Activated B cell treated with CpG ODN at 0.5 μM for 24 hours (primary cell): ENCODE data around the gene IFI6. TPM values are rescaled to one million over a fixed set of nuclear protein-coding genes. Genes with fewer than 3 reads are reported as not detected.
A peak's percentile ranks its signal among the peaks of the same experiment; 100 is the strongest.

Source experiments
- ATAC-seq: fragments of 200-7000 bp; cut with Tn5 transposase; one replicate; pipeline ENCODE4 v1.10.0; 2021; ENCODE audit warnings: low read depth, mild to moderate bottlenecking, moderate library complexity
- CTCF ChIA-PET: fragments of 350-600 bp; sonication (Branson Sonifier 250); formaldehyde crosslinking; loops from one replicate; lab custom pipeline; 2021; ENCODE audit warnings: antibody characterized with exemption; lab: Charles Lee
- POLR2A ChIA-PET: fragments of 350-600 bp; sonication (Branson Sonifier 250); formaldehyde crosslinking; loops from one replicate; lab custom pipeline; 2021; ENCODE audit warnings: antibody characterized with exemption; lab: Charles Lee
- DNase-seq: peaks from one replicate; pipeline ENCODE4 v3.0.0; 2022
- H3K27ac Mint-ChIP-seq: one replicate; pipeline ENCODE4 v1.8.0; 2020; ENCODE audit warnings: mixed read lengths
- H3K27me3 Mint-ChIP-seq: one replicate; pipeline ENCODE4 v1.8.0; 2021; ENCODE audit warnings: mixed read lengths
- H3K36me3 Mint-ChIP-seq: one replicate; pipeline ENCODE4 v1.8.0; 2021; ENCODE audit warnings: low read depth, mixed read lengths
- H3K4me1 Mint-ChIP-seq: one replicate; pipeline ENCODE4 v1.8.0; 2021; ENCODE audit warnings: mixed read lengths
- H3K4me3 Mint-ChIP-seq: one replicate; pipeline ENCODE4 v1.8.0; 2020; ENCODE audit warnings: mild to moderate bottlenecking, mixed read lengths
- H3K9me3 Mint-ChIP-seq: one replicate; pipeline ENCODE4 v1.8.0; 2020; ENCODE audit warnings: mixed read lengths
- intact Hi-C: fragments of 100-400 bp; cut with micrococcal nuclease; formaldehyde crosslinking; loops from one replicate; pipeline ENCODE4 v1.15.1; 2024
- total RNA-seq: library from RNA; stranded (reverse); gene quantifications from 2 replicates; pipeline ENCODE4 v1.2.3, GENCODE V29; 2022
- TF ChIP-seq, protein P1 (sequence below): fragments of 200-600 bp; IDR thresholded peaks from one replicate; pipeline ENCODE4 v1.8.0; 2022; ENCODE audit warnings: antibody characterized with exemption, mild to moderate bottlenecking

Gene IFI6
- total RNA-seq, 1 donor from 2014 or later = 11.4 TPM

DNA sequence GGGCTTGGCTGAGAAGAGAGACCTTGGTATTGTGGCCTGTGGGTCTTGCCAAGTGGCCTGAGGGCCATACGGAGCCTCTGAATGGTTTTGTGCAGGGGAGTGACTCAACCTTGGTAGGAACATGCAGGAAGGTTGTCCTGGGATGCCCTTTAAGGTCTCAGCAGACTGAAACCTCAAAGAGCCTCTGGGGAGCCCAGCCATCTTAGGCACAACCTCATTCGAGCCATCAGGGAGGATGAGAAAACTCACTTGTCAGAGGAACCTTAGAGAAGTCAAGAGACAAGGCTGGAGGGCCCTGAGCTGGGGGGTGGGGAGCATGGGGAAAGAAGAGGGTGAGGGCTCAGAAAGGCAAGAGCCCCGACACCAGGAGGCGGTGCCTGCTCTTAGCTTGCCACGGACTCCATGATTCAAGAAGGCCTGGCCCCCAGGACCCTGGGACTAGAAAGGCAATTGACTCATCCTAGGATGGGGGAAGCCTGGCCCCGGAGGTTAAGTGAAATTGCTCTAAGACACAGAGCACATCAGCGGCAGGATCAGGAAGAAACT lies 13.0 kb downstream of the IFI6 start:
- peak overlapping the region; percentile 100 for H3K27ac Mint-ChIP-seq
- DNase-seq (peak; percentile 57), ATAC-seq (peak; percentile 28)
- peaks cover 69% of the 10 kb centered on the region for H3K4me1 Mint-ChIP-seq
- ChIA-PET CTCF (interaction anchor here (0.8 to 1.7 kb wide), 5 partner anchors 9 to 53 kb away, joined by 3 to 9 read pairs (median 7); no protein-coding TSS in a partner anchor), POLR2A (interaction anchor here (0.6 to 8.3 kb wide), 23 partner anchors 8 to 1672 kb away, joined by 3 to 271 read pairs (median 5); partner anchors contain the start of genes FGR, IFI6, MAP3K6 and MED18)
- H3K4me3 Mint-ChIP-seq = peak overlapping the region; percentile 89
- TF ChIP-seq, protein P1, sequence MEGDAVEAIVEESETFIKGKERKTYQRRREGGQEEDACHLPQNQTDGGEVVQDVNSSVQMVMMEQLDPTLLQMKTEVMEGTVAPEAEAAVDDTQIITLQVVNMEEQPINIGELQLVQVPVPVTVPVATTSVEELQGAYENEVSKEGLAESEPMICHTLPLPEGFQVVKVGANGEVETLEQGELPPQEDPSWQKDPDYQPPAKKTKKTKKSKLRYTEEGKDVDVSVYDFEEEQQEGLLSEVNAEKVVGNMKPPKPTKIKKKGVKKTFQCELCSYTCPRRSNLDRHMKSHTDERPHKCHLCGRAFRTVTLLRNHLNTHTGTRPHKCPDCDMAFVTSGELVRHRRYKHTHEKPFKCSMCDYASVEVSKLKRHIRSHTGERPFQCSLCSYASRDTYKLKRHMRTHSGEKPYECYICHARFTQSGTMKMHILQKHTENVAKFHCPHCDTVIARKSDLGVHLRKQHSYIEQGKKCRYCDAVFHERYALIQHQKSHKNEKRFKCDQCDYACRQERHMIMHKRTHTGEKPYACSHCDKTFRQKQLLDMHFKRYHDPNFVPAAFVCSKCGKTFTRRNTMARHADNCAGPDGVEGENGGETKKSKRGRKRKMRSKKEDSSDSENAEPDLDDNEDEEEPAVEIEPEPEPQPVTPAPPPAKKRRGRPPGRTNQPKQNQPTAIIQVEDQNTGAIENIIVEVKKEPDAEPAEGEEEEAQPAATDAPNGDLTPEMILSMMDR = no peak
- peaks cover 3% of the 10 kb centered on the region for H3K36me3 Mint-ChIP-seq
- H3K27me3 Mint-ChIP-seq = no peaks in the 10 kb centered on the region
- intact Hi-C loops = loop anchor here (1.0 kb wide), 2 partner anchors 15 to 28 kb away; no protein-coding TSS in a partner anchor
- no peaks in the 10 kb centered on the region for H3K9me3 Mint-ChIP-seq

DNA sequence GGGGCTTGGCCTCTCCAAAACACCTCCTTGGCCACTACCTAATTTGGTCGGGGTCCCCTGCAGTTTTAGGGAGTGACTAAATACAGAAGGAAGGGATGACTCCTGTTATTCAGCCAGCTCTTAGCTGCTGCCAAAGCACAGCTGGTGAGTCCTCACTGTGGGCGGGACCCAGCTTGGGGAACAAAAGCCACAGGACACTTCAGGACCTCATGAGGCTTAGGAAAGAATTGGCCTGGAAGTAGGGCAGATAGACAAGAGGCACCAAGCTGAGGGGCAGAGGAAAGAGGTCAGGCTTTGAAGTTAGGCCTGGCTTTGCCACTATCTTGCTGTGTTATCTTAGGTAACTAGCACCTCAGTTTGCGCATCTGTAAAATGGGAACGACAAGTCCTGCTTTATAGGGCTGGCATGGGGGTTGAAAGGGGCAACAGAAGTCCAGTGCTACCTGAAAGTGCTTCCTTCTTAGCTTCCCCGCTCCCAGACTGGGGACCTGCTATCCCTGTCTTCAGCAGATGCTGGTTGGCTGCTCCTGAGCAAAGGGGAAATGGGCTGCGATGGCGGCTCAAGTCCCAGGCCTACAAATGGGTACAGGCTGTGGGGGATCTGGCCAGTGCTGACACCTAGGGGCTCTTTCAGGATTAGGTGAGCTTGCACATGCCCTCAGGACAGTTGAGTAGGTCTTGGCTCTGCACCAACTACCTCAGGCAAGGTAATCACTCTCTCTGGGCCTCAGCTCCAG lies 15.7 kb downstream of the IFI6 start:
- ChIA-PET POLR2A (interaction anchor here (1.5 to 8.3 kb wide), 3 partner anchors 12 to 27 kb away, joined by 5 to 271 read pairs (median 6); partner anchors contain the start of gene FGR), CTCF (interaction anchor here (1.0 to 1.6 kb wide), 5 partner anchors 12 to 49 kb away, joined by 3 to 8 read pairs (median 4); no protein-coding TSS in a partner anchor)
- Mint-ChIP-seq H3K27me3 (no peaks in the 10 kb centered on the region), H3K4me1 (peaks cover 49% of the 10 kb centered on the region), H3K27ac (peak overlapping the region; percentile 66), H3K36me3 (peaks cover 3% of the 10 kb centered on the region), H3K4me3 (no peak overlapping the region), H3K9me3 (no peaks in the 10 kb centered on the region)
- TF ChIP-seq, protein P1 = no peak
- DNase-seq = no peak
- ATAC-seq = no peak
- intact Hi-C loops = no loop called here

DNA sequence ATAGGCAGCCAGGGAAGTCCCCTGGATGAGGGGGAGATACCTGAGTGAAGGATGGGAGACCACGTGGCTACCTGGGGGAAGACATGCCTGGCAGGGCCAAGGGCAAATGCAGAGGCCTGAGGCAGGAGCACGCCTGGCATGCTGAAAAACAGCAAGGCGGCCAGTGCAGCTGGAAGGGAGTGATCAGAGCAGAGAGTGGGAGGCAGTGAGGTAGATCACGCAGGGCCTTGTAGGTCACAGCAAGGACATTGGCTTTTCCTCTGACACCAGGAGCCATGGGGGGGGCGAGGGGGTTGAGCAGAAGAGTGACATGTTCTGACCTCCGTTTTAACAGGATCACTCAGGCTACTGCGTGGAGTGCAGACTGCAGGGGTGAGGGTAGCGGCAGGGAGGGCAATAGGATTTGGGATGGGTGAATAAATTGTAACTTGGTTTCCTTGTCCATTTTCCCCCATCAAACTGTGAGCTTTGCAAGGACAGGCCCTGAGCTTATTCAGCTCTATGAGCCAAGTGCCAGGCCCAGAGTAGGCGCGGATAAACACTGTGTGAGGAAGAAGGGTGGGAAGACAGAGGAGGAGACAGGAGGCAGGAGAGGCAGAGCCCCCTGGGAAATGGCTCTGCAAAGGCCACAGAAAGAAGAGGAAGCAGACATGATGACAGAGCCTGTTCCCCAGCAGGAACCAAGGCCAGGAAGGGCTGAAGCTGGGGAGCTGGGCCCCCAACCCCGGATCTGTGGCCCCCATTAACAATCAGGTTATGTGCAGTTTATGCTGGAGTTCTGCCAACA lies 16.6 kb downstream of the IFI6 start:
- POLR2A ChIA-PET = interaction anchor here (1.5 to 8.3 kb wide), 3 partner anchors 11 to 26 kb away, joined by 5 to 271 read pairs (median 6); partner anchors contain the start of gene FGR
- H3K36me3 Mint-ChIP-seq = peaks cover 3% of the 10 kb centered on the region
- CTCF ChIA-PET = interaction anchor here (1.4 to 1.6 kb wide), 2 partner anchors 11 to 14 kb away, joined by 3 to 8 read pairs; no protein-coding TSS in a partner anchor
- no peaks in the 10 kb centered on the region for H3K27me3 Mint-ChIP-seq
- no peaks in the 10 kb centered on the region for H3K9me3 Mint-ChIP-seq
- H3K27ac Mint-ChIP-seq = peak overlapping the region; percentile 4
- H3K4me3 Mint-ChIP-seq = no peak overlapping the region
- ATAC-seq (no peak), DNase-seq (no peak)
- H3K4me1 Mint-ChIP-seq = peaks cover 39% of the 10 kb centered on the region
- intact Hi-C loops = no loop called here
- TF ChIP-seq, protein P1 = no peak

DNA sequence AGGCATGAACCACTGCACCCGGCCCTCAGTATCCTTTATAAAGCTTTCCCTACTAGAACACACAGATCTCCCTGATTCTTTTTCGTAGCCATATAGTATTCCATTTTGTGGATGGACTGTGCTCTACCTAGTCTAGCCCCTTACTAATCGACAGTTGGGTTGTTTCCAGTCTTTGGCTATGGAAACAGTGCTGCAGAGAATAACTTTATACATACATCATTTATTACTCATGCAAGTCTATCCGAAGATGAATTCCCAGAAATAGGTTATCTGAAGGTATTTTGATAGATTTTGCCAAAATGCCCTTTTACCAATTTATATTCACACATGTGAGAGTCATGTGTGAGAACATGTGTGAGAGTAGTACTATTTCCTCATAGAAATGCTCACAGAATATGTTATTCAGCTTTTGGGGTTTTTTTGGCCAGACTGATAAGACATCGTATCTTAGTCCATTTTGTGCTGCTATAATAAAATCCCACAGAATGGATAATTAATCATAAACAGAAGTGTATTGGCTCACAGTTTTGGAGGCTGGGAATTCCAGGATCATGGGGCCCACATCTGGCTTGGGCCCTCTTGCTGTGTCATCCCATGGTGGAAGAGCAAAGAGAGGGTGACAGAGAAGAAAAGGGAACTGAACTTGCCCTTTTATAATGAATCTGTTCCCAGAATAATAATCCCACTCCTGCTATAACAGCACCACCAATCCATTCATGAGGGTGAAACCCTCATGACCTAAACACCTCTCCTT lies 19.7 kb downstream of the IFI6 start:
- no peak overlapping the region for H3K27ac Mint-ChIP-seq
- CTCF ChIA-PET = interaction anchor here (1.8 kb wide), 1 partner anchor 9 kb away, joined by 6 read pairs; no protein-coding TSS in a partner anchor

More for the DNA sequence above, 19.7 kb downstream of the IFI6 start:
- TF ChIP-seq, protein P1 = no peak
- no peaks in the 10 kb centered on the region for H3K27me3 Mint-ChIP-seq
- intact Hi-C loops = no loop called here
- POLR2A ChIA-PET = interaction anchor here (0.5 kb wide), 1 partner anchor 12 kb away, joined by 4 read pairs; no protein-coding TSS in a partner anchor
- ATAC-seq (no peak), DNase-seq (no peak)
- no peak overlapping the region for H3K4me3 Mint-ChIP-seq
- H3K4me1 Mint-ChIP-seq = peaks cover 14% of the 10 kb centered on the region
- H3K36me3 Mint-ChIP-seq = no peaks in the 10 kb centered on the region
- H3K9me3 Mint-ChIP-seq = no peaks in the 10 kb centered on the region
